GM12878 (cell line): Measurements from ENCODE around the gene IGF2BP2. TPM values are rescaled to one million over a fixed set of nuclear protein-coding genes. Genes with fewer than 3 reads are reported as not detected.

ENCODE experiments used
- ATAC-seq: fragments of 200-7000 bp; cut with Tn5 transposase; 3 replicates; pipeline ENCODE4 v1.9.1; 2020; ENCODE audit warnings: mild to moderate bottlenecking, moderate library complexity
- BruUV-seq: library from RNA; stranded (reverse); fragments of 400-500 nt; replicated peaks from 2 replicates; lab custom pipeline; 2021; lab: Mats Ljungman, UMichigan
- CTCF ChIA-PET: fragments of 300-600 bp; sonication (Branson Sonifier 250); formaldehyde crosslinking; extraction: SDS; loops from one replicate; lab custom pipeline; 2021; ENCODE audit warnings: inconsistent platforms; lab: Yijun Ruan, JAX
- POLR2A ChIA-PET: fragments of 350-600 bp; formaldehyde crosslinking; extraction: SDS; loops from one replicate; lab custom pipeline; 2021; ENCODE audit warnings: inconsistent platforms; lab: Charles Lee
- RAD21 ChIA-PET: fragments of 300-600 bp; sonication (Branson Sonifier 250); formaldehyde crosslinking; loops from one replicate; lab custom pipeline; 2023; ENCODE audit warnings: antibody characterized with exemption; ENCODE audit not compliant: unreplicated experiment; lab: Charles Lee
- SMC1A ChIA-PET: fragments of 300-600 bp; sonication (Branson Sonifier 250); formaldehyde crosslinking; loops from one replicate; lab custom pipeline; 2023; ENCODE audit not compliant: unreplicated experiment, uncharacterized antibody; lab: Charles Lee
- DNase-seq: peaks from one replicate; pipeline ENCODE4 v3.0.0-alpha.2; 2011; ENCODE audit warnings: low read depth, low spot score
- FAIRE-seq: peaks from 3 replicates; lab custom pipeline; 2011; peaks lifted over from hg19 to GRCh38; lab: Jason Lieb, UNC
- H2AFZ ChIP-seq: 2 replicates; pipeline ENCODE4 v1.6.0; 2011; ENCODE audit warnings: low read depth, low read length, control low read depth; ENCODE audit not compliant: control insufficient read depth
- H3K27ac ChIP-seq: 2 replicates; pipeline ENCODE4 v1.5.1; 2011; ENCODE audit warnings: control low read depth; ENCODE audit not compliant: control insufficient read depth, insufficient read depth
- H3K27me3 ChIP-seq, 2 experiments: replicated peaks in 1 of 2; 2 replicates each; pipeline versions ENCODE4 v1.6.0 to v1.6.1; 2011; ENCODE audit warnings: low read length in 1 of 2; ENCODE audit not compliant: control insufficient read depth in 2 of 2, insufficient read depth in 2 of 2
- H3K36me3 ChIP-seq, 2 experiments: 2 replicates each; pipeline ENCODE4 v1.5.1; 2011; ENCODE audit warnings: low read length in 1 of 2; ENCODE audit not compliant: control insufficient read depth in 2 of 2, insufficient read depth in 2 of 2
- H3K4me1 ChIP-seq: 2 replicates; pipeline ENCODE4 v1.6.1; 2011; ENCODE audit warnings: mild to moderate bottlenecking, low read length, moderate library complexity, mixed read lengths; ENCODE audit not compliant: control insufficient read depth, insufficient read depth
- H3K4me2 ChIP-seq: 2 replicates; pipeline ENCODE4 v1.6.0; 2011; ENCODE audit warnings: control low read depth; ENCODE audit not compliant: control insufficient read depth, insufficient read depth
- H3K4me3 ChIP-seq: fragments of 200-600 bp; sonication (generic); 2 replicates; pipeline ENCODE4 v1.5.1; 2016
- H3K79me2 ChIP-seq: 2 replicates; pipeline ENCODE4 v1.6.0; 2011; ENCODE audit warnings: low read length; ENCODE audit not compliant: control insufficient read depth, insufficient read depth
- H3K9ac ChIP-seq: 2 replicates; pipeline ENCODE4 v1.8.0; 2011; ENCODE audit warnings: low read length, control low read depth, mixed read lengths; ENCODE audit not compliant: control insufficient read depth, insufficient read depth
- H3K9me3 ChIP-seq: replicated peaks from 3 replicates; pipeline ENCODE4 v1.5.1; 2011; ENCODE audit warnings: mild to moderate bottlenecking, low read length; ENCODE audit not compliant: control insufficient read depth, insufficient read depth
- H4K20me1 ChIP-seq: 2 replicates; pipeline ENCODE4 v1.6.0; 2011; ENCODE audit not compliant: control insufficient read depth, insufficient read depth
- CHD2 ChIP-seq: IDR thresholded peaks from 2 replicates; pipeline ENCODE4 v1.6.1; 2011; ENCODE audit warnings: low read depth, low read length, improper control_type of control experiment, borderline replicate concordance
- JUNB ChIP-seq: IDR thresholded peaks from 2 replicates; pipeline ENCODE4 v1.6.1; 2016; ENCODE audit warnings: antibody characterized with exemption, mild to moderate bottlenecking
- NBN ChIP-seq: fragments of 450-650 bp; IDR thresholded peaks from 2 replicates; pipeline ENCODE4 v1.6.1; 2016
- RELA ChIP-seq: fragments of 450-650 bp; IDR thresholded peaks from 2 replicates; pipeline ENCODE4 v1.8.0; 2014; ENCODE audit warnings: borderline replicate concordance; ENCODE audit not compliant: partially characterized antibody
- TBL1XR1 ChIP-seq: IDR thresholded peaks from 2 replicates; pipeline ENCODE4 v1.6.1; 2012; ENCODE audit warnings: low read depth, low read length, improper control_type of control experiment
- WRNIP1 ChIP-seq: IDR thresholded peaks from 2 replicates; pipeline ENCODE4 v1.6.1; 2011; ENCODE audit warnings: low read depth, low read length, improper control_type of control experiment, borderline replicate concordance
- ZNF207 ChIP-seq: fragments of 450-650 bp; IDR thresholded peaks from 2 replicates; pipeline ENCODE4 v1.6.1; 2014; ENCODE audit warnings: antibody characterized with exemption, mild to moderate bottlenecking, borderline replicate concordance
- in situ Hi-C: fragments of 300-500 bp; cut with MboI; formaldehyde crosslinking; loops from 9 replicates; pipeline ENCODE4 v1.14.3; 2018; ENCODE audit warnings: mixed read lengths
- intact Hi-C: fragments of 100-400 bp; cut with micrococcal nuclease; formaldehyde crosslinking; loops from one replicate; pipeline ENCODE4 v1.14.2; 2022; ENCODE audit not compliant: unreplicated experiment
- polyA plus RNA-seq, 11 experiments: library from polyadenylated mRNA; depleted of rRNA in 4 of 11; unstranded in 6 of 11; stranded (reverse) in 5 of 11; fragments of >200 nt; fragmentation: Nextera tagmentation in 4 of 11; fragmentation: Illumina TruSeq in 1 of 11; extraction: Ambion mirVana in 4 of 11; extraction: Trizol in 1 of 11; gene quantifications; 1 replicate in 1 of 11; 2 replicates in 10 of 11; pipeline versions ENCODE4 v1.2.1 to v1.2.3, GENCODE V29; 2011 to 2016; ENCODE audit warnings: inconsistent platforms in 2 of 11, missing spikeins in 2 of 11, low read depth in 1 of 11
- total RNA-seq, 4 experiments: library from RNA; depleted of rRNA in 3 of 4; stranded (reverse); fragments of >200 nt in 3 of 4; fragmentation: Illumina TruSeq in 1 of 4; extraction: Trizol in 1 of 4; gene quantifications; 2 replicates each; pipeline versions ENCODE4 v1.2.1 to v1.2.3, GENCODE V29; 2013 to 2021
- TF ChIP-seq, protein P1 (sequence below): fragments of 450-650 bp; IDR thresholded peaks from 2 replicates; pipeline ENCODE4 v1.6.1; 2017; ENCODE audit warnings: mild to moderate bottlenecking, moderate library complexity
- TF ChIP-seq, protein P2 (sequence below): fragments of 450-650 bp; IDR thresholded peaks from 2 replicates; pipeline ENCODE4 v1.6.1; 2016; ENCODE audit warnings: mild to moderate bottlenecking

Gene IGF2BP2
- total and polyA plus RNA-seq, 10 of the 15 experiments (the other 5 are each of a cell fraction or from before 2014, with no cell fraction given), result 0.25 to 0.72 TPM; not detected in 8

DNA sequence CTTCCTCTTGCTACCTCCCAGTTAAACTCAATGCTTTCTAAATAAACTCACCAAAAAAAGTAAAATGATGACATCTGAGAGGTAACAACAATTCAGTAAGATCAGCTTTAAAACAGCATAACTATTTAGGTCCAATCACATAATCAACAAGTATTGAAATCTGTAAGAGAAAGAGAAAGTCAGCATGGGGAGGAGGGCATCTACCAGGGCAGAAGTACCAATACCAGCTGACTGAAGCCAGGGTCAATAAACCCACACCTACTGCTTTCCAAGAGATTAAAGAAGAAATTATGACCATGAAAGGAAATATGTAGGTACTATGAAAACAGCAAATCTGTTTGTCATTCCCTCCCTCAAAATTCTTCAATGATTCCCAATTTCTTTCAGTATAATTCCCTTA lies 42.2 kb upstream of the IGF2BP2 start:
- intact Hi-C loops (no loop called here), in situ Hi-C loops (no loop called here)
- ATAC-seq, result no peak
- Histone ChIP-seq H3K9me3 (no peaks in the 10 kb centered on the region), H3K9ac (no peak overlapping the region), H3K27ac (no peak overlapping the region), H2AFZ (no peak overlapping the region), H3K4me1 (no peaks in the 10 kb centered on the region), H3K79me2 (no peaks in the 10 kb centered on the region), H3K36me3 (no peaks in the 10 kb centered on the region), H4K20me1 (no peaks in the 10 kb centered on the region; the same call in 1 of the 2 replicates), H3K4me3 (no peak overlapping the region), H3K4me2 (no peak overlapping the region), H3K27me3 (no peaks in the 10 kb centered on the region; a peak in 1 of 4 replicates)
- TF ChIP-seq WRNIP1 (no peak), CHD2 (no peak), RELA (no peak), JUNB (no peak), ZNF207 (no peak), NBN (no peak), TBL1XR1 (no peak)
- TF ChIP-seq, protein P1, sequence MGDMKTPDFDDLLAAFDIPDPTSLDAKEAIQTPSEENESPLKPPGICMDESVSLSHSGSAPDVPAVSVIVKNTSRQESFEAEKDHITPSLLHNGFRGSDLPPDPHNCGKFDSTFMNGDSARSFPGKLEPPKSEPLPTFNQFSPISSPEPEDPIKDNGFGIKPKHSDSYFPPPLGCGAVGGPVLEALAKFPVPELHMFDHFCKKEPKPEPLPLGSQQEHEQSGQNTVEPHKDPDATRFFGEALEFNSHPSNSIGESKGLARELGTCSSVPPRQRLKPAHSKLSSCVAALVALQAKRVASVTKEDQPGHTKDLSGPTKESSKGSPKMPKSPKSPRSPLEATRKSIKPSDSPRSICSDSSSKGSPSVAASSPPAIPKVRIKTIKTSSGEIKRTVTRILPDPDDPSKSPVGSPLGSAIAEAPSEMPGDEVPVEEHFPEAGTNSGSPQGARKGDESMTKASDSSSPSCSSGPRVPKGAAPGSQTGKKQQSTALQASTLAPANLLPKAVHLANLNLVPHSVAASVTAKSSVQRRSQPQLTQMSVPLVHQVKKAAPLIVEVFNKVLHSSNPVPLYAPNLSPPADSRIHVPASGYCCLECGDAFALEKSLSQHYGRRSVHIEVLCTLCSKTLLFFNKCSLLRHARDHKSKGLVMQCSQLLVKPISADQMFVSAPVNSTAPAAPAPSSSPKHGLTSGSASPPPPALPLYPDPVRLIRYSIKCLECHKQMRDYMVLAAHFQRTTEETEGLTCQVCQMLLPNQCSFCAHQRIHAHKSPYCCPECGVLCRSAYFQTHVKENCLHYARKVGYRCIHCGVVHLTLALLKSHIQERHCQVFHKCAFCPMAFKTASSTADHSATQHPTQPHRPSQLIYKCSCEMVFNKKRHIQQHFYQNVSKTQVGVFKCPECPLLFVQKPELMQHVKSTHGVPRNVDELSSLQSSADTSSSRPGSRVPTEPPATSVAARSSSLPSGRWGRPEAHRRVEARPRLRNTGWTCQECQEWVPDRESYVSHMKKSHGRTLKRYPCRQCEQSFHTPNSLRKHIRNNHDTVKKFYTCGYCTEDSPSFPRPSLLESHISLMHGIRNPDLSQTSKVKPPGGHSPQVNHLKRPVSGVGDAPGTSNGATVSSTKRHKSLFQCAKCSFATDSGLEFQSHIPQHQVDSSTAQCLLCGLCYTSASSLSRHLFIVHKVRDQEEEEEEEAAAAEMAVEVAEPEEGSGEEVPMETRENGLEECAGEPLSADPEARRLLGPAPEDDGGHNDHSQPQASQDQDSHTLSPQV, result no peak
- TF ChIP-seq, protein P2, sequence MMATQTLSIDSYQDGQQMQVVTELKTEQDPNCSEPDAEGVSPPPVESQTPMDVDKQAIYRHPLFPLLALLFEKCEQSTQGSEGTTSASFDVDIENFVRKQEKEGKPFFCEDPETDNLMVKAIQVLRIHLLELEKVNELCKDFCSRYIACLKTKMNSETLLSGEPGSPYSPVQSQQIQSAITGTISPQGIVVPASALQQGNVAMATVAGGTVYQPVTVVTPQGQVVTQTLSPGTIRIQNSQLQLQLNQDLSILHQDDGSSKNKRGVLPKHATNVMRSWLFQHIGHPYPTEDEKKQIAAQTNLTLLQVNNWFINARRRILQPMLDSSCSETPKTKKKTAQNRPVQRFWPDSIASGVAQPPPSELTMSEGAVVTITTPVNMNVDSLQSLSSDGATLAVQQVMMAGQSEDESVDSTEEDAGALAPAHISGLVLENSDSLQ, result no peak
- ChIA-PET SMC1A (no interaction called here), CTCF (no interaction called here), POLR2A (no interaction called here), RAD21 (no interaction called here)
- DNase-seq, result no peak
- no TSS peak for BruUV-seq
- no peak for FAIRE-seq
